Ishikawa (cell line): ENCODE data around the gene ZNF160.

ENCODE experiments used
- CEBPB ChIP-seq: IDR thresholded peaks from 2 replicates; pipeline ENCODE4 v1.6.1; 2012
- EGR1 ChIP-seq: IDR thresholded peaks from 2 replicates; pipeline ENCODE4 v1.6.1; 2012
- EP300 ChIP-seq: IDR thresholded peaks from 2 replicates; pipeline ENCODE4 v1.6.1; 2012; ENCODE audit warnings: borderline replicate concordance
- MAX ChIP-seq: IDR thresholded peaks from 2 replicates; pipeline ENCODE4 v1.6.1; 2012
- RAD21 ChIP-seq: IDR thresholded peaks from 2 replicates; pipeline ENCODE4 v1.6.1; 2012; ENCODE audit warnings: low read depth
- TAF1 ChIP-seq: IDR thresholded peaks from 2 replicates; pipeline ENCODE4 v1.6.1; 2012; ENCODE audit warnings: low read depth, mild to moderate bottlenecking
- TCF12 ChIP-seq: IDR thresholded peaks from 2 replicates; pipeline ENCODE4 v1.6.1; 2012; ENCODE audit warnings: low read depth
- YY1 ChIP-seq: IDR thresholded peaks from 2 replicates; pipeline ENCODE4 v1.6.1; 2012; ENCODE audit warnings: low read depth
- ZBTB7A ChIP-seq: IDR thresholded peaks from 2 replicates; pipeline ENCODE4 v1.6.1; 2012; ENCODE audit warnings: low read depth

- TF ChIP-seq TCF12 (no peak), ZBTB7A (no peak), EGR1 (no peak), RAD21 (no peak), EP300 (no peak), TAF1 (no peak), YY1 (no peak), MAX (no peak), CEBPB (no peak)
These were observed 34.4 kb downstream of the ZNF160 start for GRCh38 chr19:53068834-53069233.
